Body of pancreas (tissue), 4 donors: Measurements from ENCODE around the gene AP3M1.

Experiments
- POLR2A ChIP-seq, 3 donors: fragments of 450-650 bp; IDR thresholded peaks; one replicate each; pipeline ENCODE4 v1.6.1; 2016; ENCODE audit warnings: antibody characterized with exemption in 3 of 3, mild to moderate bottlenecking in 2 of 3
- TF ChIP-seq, protein P1 (sequence below), 7 experiments: fragments of 450-650 bp in 4 of 7; fragments of 200-600 bp in 3 of 7; sonication (generic) in 3 of 7; IDR thresholded peaks; one replicate each; pipeline ENCODE4 v1.5.1; 2016 to 2019; ENCODE audit warnings: antibody characterized with exemption in 7 of 7

DNA sequence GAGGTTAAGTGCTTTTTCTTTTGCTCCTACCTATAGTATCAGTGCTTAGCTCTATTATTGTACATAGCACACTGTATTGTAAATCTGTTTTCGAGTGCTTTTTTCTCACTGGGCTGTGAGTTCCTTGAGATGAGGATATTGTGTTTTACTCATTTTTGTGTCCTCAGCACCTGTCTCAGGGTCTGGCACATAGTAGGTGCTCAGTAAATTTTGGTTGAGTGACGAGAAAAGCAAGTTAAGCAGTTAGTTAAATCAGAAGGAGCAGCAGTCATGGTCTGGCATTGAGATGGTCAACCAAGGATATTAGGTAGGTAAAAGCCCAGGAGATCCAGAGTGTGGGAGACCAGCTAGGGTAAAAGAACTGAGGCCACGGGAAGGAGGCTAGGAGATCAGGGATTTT, 51.2 kb downstream of the AP3M1 start:
- TF ChIP-seq, protein P1, sequence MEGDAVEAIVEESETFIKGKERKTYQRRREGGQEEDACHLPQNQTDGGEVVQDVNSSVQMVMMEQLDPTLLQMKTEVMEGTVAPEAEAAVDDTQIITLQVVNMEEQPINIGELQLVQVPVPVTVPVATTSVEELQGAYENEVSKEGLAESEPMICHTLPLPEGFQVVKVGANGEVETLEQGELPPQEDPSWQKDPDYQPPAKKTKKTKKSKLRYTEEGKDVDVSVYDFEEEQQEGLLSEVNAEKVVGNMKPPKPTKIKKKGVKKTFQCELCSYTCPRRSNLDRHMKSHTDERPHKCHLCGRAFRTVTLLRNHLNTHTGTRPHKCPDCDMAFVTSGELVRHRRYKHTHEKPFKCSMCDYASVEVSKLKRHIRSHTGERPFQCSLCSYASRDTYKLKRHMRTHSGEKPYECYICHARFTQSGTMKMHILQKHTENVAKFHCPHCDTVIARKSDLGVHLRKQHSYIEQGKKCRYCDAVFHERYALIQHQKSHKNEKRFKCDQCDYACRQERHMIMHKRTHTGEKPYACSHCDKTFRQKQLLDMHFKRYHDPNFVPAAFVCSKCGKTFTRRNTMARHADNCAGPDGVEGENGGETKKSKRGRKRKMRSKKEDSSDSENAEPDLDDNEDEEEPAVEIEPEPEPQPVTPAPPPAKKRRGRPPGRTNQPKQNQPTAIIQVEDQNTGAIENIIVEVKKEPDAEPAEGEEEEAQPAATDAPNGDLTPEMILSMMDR (IDR thresholded peaks at IDR 0.05), result no peak
- no peak for TF ChIP-seq POLR2A (IDR thresholded peaks at IDR 0.05)
